Aorta (tissue), 5 donors: ENCODE results near the gene POTEI. TPM values are rescaled to one million over a fixed set of nuclear protein-coding genes. Genes with fewer than 3 reads are reported as not detected.
"Not testable (repeated sequence)": the region's sequence is repeated elsewhere in the genome, so short reads cannot be mapped to it uniquely, and the experiment has no call there.

Source experiments
- ATAC-seq: fragments of 200-7000 bp; cut with Tn5 transposase; one replicate; pipeline ENCODE4 v1.9.1; 2022; ENCODE audit warnings: moderate library complexity; ENCODE audit not compliant: low FRiP score
- DNase-seq, 2 donors: peaks; one replicate each; pipeline ENCODE4 v3.0.0-alpha.2; 2020
- H3K27ac ChIP-seq, 2 donors: one replicate each; pipeline ENCODE4 v1.5.1; 2013; ENCODE audit warnings: low read length in 2 of 2, mild to moderate bottlenecking in 2 of 2, moderate library complexity in 2 of 2, control low read depth in 1 of 2, inconsistent platforms in 1 of 2, low read depth in 1 of 2
- H3K27me3 ChIP-seq, 2 donors: one replicate each; pipeline ENCODE4 v1.6.1; 2013; ENCODE audit warnings: control low read depth in 1 of 2, low read length in 1 of 2, mild to moderate bottlenecking in 1 of 2, moderate library complexity in 1 of 2; ENCODE audit not compliant: insufficient read depth in 2 of 2, control insufficient read depth in 1 of 2
- H3K36me3 ChIP-seq, 2 donors: one replicate each; pipeline ENCODE4 v1.6.1; 2013; ENCODE audit warnings: control low read depth in 1 of 2, low read length in 1 of 2, mild to moderate bottlenecking in 1 of 2; ENCODE audit not compliant: insufficient read depth in 2 of 2, control insufficient read depth in 1 of 2
- H3K4me1 ChIP-seq, 2 donors: one replicate each; pipeline ENCODE4 v1.6.1; 2013; ENCODE audit warnings: low read length in 2 of 2, control low read depth in 1 of 2, mild to moderate bottlenecking in 1 of 2, moderate library complexity in 1 of 2; ENCODE audit not compliant: insufficient read depth in 2 of 2, control insufficient read depth in 1 of 2
- H3K4me3 ChIP-seq, 2 donors: one replicate each; pipeline ENCODE4 v1.5.1; 2013; ENCODE audit warnings: low read length in 2 of 2, control low read depth in 1 of 2, mild to moderate bottlenecking in 1 of 2
- H3K9me3 ChIP-seq: one replicate; pipeline ENCODE4 v1.6.1; 2013; ENCODE audit warnings: mild to moderate bottlenecking, low read length; ENCODE audit not compliant: control insufficient read depth
- WGBS, 2 donors: extraction: QIAGEN DNeasy Blood & Tissue Kit; methylation state at CpG; one replicate each; pipeline ENCODE4 v1.1.7; 2013; 5-methylcytosine and 5-hydroxymethylcytosine counted together
- intact Hi-C, 2 donors: fragments of 100-400 bp; cut with DNase I; formaldehyde crosslinking; loops; one replicate each; pipeline versions ENCODE4 v1.14.2 to v1.15.0; 2022
- polyA plus RNA-seq, 2 donors: library from polyadenylated mRNA; stranded (reverse); fragments of 200-250 nt; gene quantifications; one replicate each; pipeline ENCODE4 v1.2.3, GENCODE V29; 2013
- total RNA-seq, 2 donors: library from RNA; stranded (reverse); fragmentation: NEBNext Ultra II Directional; extraction: Animal tissue kit (Norgen Biotek cat#: 25700); gene quantifications; one replicate each; pipeline ENCODE4 v1.2.1, GENCODE V29; 2021
- donor health status: healthy with polysubstance abuse.
- donor health status: Bipolar disorder and iron deficiency.
- donor health status: DM: no; HTN: no; CAD: no.
- donor health status: DM: no; HTN: no; CAD: no.
- donor health status: DM: yes; HTN: yes; CAD: no.

POTEI gene
- total and polyA plus RNA-seq, 4 donors = 0.06 to 0.26 TPM; not detected in 2

DNA sequence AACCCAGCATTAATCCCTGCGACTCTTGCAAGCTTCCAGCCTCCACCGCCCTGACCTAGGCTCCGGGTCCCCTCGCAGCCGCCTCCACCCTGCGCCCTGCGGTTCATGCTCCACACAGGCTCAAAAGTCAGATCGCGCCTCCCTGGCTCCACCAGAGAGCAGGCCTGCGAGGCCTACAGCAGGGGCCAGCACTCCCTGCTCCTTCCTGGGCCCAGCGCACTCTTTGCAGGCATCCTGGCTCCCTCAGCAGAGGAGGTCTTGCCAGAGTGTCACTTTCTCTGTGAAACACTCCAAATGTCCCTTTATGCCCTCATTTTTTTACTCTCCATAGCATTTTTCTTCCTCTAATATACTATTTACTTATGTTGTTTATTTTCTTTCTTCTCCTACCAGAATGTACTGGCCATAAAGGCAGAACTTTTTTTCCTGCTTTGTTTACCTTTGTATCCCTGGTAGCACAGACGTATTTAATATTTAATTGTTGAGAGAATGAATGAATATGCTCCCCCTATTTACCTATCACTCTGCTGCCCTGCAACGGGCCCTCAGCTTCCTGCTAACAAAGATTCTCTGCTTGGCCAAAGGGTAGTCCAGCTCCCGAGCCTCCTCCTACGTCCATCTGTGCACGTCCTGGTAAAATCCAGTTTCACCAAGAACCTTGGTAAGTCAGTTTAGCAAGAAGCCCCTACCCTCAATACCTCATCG, 2.8 kb upstream of the POTEI start:
- not testable (repeated sequence) for H3K4me1 ChIP-seq
- ATAC-seq = peak; percentile 59
- WGBS, 2 donors = 89 to 97% methylated on average over 4 of the region's 17 CpGs

DNA sequence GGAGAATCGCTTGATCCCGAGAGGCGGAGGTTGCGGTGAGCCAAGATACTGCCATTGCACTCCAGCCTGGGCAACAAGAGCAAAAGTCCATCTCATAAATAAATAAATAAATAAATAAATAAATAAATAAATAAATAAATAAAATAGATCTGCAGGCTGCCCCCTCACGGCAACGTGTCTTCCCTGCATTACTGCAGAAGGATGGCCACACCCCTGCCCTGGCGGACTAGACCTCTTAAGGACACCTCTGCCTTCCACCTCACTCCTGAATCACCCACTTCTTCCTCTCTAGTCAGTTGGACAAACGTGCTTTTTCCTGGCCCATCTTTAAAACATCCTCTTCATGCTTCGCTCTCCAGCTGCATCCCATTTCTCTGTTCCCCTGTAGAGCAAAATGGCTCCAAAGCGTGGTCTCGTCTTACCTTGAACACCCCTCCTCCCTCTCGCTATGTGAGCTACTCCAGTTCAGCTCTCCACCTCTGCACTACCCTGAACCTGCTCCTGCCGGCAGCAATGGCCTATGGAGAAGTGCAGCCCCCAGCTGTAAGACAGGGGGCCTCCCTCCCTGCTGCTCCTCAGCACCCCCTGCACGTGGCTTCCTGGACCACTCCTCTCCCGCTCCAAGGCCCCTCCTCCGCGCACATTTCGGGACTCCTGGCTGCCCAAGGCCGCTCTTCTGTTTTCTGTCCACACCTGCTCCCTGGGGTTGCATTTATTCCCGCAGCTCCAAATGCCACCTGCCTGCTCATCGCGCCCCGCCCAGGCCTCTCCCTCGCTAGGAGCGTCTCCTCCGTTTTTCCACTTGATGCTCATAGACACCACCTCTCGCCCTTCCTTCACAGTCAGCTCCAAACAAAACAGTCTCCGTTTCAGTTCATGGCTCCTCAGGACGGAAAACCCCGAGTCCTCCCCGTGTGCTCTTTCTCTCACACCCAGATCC, 1.9 kb upstream of the POTEI start:
- DNase-seq, H3K27me3 ChIP-seq, H3K9me3 ChIP-seq, intact Hi-C loops, H3K27ac ChIP-seq, ATAC-seq, H3K4me1 ChIP-seq, H3K4me3 ChIP-seq, H3K36me3 ChIP-seq: not testable (repeated sequence)
- 88 to 90% methylated on average over 2 to 3 of the region's 31 CpGs for WGBS, 2 donors

More for the DNA sequence above, 2.8 kb upstream of the POTEI start:
- H3K4me3 ChIP-seq, intact Hi-C loops, DNase-seq, H3K36me3 ChIP-seq, H3K9me3 ChIP-seq, H3K27ac ChIP-seq, H3K27me3 ChIP-seq: not testable (repeated sequence)

DNA sequence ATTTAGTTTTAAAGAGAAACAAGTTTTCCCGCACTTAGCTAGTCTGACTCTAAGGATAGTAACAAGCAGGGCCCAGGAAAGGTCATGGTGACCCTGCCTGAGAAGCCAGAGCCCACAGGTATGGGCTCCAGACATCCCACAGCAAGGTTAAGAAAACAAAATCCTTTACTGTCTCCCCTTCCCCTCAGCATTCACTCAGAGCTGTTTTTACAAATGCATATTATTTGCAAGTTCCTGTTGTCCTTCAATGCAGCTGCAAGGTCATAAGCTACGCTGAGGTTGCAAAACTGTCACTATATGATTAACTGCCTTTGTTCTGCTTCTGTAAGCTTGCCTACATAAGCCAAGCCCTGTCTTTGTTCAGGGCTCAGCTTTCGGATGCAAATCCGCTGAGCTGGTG, 18.1 kb downstream of the POTEI start:
- 47 to 100% methylated on average over 2 to 3 of the region's 4 CpGs for WGBS, 2 donors
- DNase-seq, H3K9me3 ChIP-seq, H3K4me1 ChIP-seq, H3K4me3 ChIP-seq, H3K27me3 ChIP-seq, intact Hi-C loops, H3K27ac ChIP-seq, ATAC-seq, H3K36me3 ChIP-seq: not testable (repeated sequence)

DNA sequence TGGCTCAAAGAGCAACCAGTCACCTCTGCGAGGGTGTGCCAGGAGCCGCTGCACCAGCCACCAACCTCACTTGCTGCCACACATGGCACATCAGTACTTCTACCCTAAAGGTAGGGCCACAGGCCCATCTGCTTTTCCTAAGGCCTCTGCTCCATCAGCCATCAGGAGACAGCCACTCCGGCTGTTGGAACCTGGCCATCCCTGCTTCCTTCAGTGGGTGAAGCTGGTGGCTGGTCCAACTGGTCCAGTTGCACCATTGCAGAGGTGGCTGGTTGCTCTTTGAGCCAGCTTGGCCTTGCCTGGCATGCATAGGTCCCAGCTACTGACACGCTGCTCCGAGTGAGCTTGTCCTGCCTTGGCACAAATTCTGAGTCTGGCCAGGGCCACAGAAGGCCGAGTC, 53.7 kb downstream of the POTEI start:
- H3K27ac ChIP-seq, H3K9me3 ChIP-seq, H3K36me3 ChIP-seq, H3K27me3 ChIP-seq, H3K4me3 ChIP-seq, ATAC-seq, intact Hi-C loops, H3K4me1 ChIP-seq, DNase-seq: not testable (repeated sequence)
- WGBS, 2 donors = 92% methylated on average over 5 to 6 of the region's 6 CpGs

DNA sequence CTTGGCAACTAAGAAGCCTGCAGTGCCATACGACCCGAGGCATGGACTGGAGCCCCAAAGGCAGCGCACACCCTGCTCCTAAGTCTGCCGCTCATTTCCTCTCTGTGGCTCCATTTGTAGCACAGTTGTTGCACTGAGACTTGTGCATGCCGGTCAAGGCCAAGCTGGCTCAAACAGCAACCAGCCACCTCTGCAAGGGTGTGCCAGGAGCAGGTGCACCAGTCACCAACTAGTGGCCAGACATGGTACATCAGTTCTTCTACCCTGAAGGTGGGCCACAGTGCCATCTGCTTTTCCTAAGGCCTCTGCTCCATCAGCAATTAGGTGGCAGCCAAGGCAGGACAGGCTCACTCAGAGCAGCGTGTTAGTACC, 54.4 kb downstream of the POTEI start:
- H3K4me3 ChIP-seq, H3K9me3 ChIP-seq, H3K27ac ChIP-seq, intact Hi-C loops, H3K27me3 ChIP-seq, ATAC-seq, H3K4me1 ChIP-seq, H3K36me3 ChIP-seq, DNase-seq: not testable (repeated sequence)
- 89 to 97% methylated on average over 6 of the region's 6 CpGs for WGBS, 2 donors

DNA sequence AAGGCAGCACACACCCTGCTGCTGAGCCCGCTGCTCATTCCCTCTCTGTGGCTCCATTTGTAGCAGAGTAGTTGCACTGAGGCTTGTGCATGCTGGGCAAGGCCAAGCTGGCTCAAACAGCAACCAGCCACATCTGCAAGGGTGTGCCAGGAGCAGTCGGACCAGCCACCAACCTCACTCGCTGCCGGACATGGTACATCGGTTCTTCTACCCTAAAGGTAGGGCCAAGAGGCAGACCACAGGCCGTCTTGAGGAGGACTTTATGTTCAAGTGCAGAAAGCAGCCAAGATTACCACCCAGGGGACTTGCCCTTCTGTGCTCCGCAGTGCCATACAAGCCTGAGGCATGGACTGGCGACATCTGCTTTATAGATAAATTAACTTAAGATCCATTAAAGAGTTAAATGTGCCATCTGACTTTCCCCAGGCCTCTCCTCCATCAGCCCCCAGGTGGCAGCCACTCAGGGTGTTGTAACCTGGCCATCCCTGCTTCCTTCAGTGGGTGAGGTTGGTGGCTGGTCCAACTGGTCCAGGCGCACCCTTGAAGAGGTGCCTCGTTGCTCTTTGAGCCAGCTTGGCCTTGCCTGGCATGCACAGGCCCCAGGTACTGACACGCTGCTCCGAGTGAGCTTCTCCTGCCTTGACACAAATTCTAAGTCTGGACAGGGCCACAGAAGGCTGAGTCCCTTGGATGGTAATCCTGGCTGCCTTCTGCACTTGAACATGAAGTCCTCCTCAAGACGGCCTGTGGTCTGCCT, 55.0 kb downstream of the POTEI start:
- DNase-seq, H3K4me1 ChIP-seq, H3K27me3 ChIP-seq, ATAC-seq, H3K36me3 ChIP-seq, intact Hi-C loops, H3K27ac ChIP-seq, H3K4me3 ChIP-seq, H3K9me3 ChIP-seq: not testable (repeated sequence)
- 88 to 93% methylated on average over 11 to 13 of the region's 13 CpGs for WGBS, 2 donors

DNA sequence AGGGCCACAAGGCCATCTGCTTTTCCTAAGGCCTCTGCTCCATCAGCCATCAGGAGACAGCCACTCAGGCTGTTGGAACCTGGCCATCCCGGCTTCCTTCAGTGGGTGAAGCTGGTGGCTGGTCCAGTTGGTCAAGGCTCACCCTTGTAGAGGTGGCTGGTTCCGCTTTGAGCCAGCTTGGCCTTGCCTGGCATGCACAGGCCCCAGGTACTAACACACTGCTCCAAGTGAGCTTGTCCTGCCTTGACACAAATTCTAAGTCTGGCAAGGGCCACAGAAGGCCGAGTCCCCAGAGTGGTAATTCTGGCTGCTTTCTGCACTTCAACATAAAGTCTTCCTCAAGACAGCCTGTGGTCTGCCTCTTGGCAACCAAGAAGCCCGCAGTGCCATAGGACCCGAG, 56.2 kb downstream of the POTEI start:
- DNase-seq, H3K27ac ChIP-seq, H3K4me1 ChIP-seq, H3K27me3 ChIP-seq, ATAC-seq, H3K4me3 ChIP-seq, H3K36me3 ChIP-seq, H3K9me3 ChIP-seq, intact Hi-C loops: not testable (repeated sequence)
- WGBS, 2 donors = 90 to 91% methylated on average over 4 to 5 of the region's 5 CpGs

DNA sequence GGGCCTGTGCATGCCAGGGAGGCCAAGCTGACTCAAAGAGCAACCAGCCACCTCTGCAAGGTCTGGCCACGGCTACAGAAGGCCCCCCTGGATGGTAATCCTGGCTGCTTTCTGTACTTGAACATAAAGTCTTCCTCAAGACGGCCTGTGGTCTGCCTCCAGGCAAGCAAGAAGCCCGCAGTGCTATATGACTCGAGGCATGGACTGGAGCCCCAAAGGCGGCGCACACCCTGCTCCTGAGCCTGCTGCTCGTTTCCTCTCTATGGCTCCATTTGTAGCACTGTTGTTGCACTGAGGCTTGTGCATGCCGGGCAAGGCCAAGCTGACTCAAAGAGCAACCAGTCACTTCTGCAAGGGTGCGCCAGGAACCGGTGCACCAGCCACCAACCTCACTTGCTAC, 57.3 kb downstream of the POTEI start:
- 91 to 94% methylated on average over 9 to 10 of the region's 10 CpGs for WGBS, 2 donors
- H3K9me3 ChIP-seq, DNase-seq, intact Hi-C loops, H3K4me1 ChIP-seq, H3K4me3 ChIP-seq, ATAC-seq, H3K27ac ChIP-seq, H3K27me3 ChIP-seq, H3K36me3 ChIP-seq: not testable (repeated sequence)
